Measurements from ENCODE around the gene ZBTB7C.

Gene ZBTB7C

DNA sequence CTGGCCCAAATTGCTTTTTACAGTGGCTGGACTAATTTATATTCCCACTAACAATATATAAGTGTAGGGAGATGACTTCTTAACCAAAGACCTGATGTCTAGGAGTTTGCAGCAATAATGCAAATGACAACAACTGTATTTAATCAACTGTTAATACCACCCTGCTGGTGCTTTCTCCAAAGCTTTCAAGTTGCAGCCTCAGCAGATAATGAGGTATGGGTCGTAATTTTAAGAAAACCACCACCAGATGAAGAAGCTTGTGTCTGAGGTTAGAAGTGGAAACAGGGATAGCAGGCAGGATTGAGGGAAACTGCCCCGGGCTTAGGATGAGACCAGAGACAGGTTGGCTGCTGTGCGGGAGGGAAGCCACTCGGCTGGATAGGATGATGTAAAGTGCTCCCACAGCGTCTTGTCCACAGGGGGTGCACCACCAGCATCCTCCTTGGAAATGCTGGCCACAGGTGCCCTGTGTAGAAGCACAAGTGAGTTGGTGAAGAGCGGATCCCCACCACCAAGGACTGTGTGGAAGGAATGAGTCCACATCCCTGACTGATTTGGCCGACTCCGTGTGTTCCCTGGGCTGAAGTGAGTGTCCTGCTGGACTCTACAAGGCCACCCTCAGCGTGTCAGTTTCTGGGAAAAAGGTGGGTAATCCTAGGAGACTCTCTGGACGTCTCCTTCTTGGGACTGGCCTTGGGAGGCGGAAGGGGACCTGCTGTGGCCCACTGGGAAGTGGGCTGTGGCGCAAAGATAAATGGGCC, 402.6 kb downstream of the ZBTB7C start:
- no peak overlapping the region for H3K4me3 ChIP-seq (replicated peaks; ENCODE audit: low read depth, low read length)
- no peak for DNase-seq (ENCODE audit: extremely low read depth, low read depth)
- TF ChIP-seq, protein P1, sequence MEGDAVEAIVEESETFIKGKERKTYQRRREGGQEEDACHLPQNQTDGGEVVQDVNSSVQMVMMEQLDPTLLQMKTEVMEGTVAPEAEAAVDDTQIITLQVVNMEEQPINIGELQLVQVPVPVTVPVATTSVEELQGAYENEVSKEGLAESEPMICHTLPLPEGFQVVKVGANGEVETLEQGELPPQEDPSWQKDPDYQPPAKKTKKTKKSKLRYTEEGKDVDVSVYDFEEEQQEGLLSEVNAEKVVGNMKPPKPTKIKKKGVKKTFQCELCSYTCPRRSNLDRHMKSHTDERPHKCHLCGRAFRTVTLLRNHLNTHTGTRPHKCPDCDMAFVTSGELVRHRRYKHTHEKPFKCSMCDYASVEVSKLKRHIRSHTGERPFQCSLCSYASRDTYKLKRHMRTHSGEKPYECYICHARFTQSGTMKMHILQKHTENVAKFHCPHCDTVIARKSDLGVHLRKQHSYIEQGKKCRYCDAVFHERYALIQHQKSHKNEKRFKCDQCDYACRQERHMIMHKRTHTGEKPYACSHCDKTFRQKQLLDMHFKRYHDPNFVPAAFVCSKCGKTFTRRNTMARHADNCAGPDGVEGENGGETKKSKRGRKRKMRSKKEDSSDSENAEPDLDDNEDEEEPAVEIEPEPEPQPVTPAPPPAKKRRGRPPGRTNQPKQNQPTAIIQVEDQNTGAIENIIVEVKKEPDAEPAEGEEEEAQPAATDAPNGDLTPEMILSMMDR (IDR thresholded peaks at IDR 0.05; ENCODE audit: low read depth, low read length, missing control alignments): no peak

DNA sequence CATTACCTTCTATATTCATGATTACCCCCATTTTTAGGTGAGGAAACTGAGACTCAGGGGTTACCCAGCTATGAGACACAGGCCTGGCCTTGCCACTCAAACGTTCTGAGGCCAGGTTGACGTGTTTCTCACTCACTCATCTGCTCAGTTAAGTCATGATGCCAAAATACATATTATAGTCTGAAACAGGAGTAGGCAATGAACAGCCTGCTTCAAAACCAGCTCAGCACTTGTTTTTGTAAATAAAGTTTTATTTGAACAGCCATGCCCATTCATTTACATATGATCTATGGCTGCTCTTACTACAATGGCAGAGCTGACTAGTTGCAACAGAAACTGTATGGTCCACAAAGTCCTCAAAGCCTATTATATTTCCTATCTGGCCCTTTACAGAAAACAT, 404.6 kb downstream of the ZBTB7C start:
- TF ChIP-seq, protein P1 (IDR thresholded peaks at IDR 0.05; ENCODE audit: low read depth, low read length, missing control alignments): no peak

DNA sequence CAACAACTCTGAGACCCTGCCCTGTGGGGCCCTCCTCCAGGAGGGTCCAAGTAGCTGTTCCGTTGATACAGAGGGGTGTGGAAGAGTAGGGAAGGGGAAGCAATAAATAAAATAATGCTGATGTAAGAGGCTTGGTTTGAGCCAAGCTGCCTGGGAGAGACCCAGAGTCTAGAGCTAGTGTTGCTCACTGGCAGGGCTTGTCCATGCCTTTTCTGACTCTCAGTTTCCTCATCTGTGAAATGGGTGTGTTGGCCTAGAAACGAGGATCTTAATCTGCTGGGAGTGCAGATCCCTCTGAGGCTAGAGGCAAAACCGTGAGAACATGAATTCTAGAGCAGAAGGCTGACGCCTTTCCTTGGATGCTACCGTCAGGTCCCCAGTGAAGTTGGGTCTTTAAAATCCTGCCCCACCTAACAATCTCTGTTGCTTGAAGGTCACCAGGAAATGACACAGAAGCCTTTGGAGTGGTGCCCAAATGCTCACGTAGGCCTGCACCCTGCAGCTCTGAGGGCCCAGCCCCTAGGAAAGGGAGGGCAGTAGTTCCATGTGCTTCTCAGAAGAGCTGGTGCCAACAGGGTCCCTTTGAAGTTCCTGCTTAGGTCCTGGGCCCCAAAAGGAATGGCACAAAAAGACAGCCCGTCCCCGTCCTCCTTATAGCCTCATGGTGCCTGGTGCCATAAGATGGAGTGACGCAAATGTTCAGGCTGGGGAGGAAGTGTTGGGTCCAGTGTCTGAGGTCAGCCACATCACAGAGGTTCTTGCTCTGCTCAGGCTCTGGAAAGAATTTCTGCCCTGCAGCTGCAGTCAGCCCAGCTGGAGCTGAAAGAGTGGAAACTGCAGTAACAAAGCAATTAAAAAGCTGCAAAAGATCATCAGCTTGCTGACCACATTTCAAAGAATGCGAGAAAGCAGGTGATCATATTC, 405.5 kb downstream of the ZBTB7C start:
- no peak overlapping the region for H3K4me3 ChIP-seq (replicated peaks; ENCODE audit: low read depth, low read length)
- peak; percentile 27 for DNase-seq (ENCODE audit: extremely low read depth, low read depth)
- TF ChIP-seq, protein P1 (IDR thresholded peaks at IDR 0.05; ENCODE audit: low read depth, low read length, missing control alignments): no peak

More for the DNA sequence above, 404.6 kb downstream of the ZBTB7C start:
- no peak for DNase-seq (ENCODE audit: extremely low read depth, low read depth)
- H3K4me3 ChIP-seq (replicated peaks; ENCODE audit: low read depth, low read length): no peak overlapping the region

DNA sequence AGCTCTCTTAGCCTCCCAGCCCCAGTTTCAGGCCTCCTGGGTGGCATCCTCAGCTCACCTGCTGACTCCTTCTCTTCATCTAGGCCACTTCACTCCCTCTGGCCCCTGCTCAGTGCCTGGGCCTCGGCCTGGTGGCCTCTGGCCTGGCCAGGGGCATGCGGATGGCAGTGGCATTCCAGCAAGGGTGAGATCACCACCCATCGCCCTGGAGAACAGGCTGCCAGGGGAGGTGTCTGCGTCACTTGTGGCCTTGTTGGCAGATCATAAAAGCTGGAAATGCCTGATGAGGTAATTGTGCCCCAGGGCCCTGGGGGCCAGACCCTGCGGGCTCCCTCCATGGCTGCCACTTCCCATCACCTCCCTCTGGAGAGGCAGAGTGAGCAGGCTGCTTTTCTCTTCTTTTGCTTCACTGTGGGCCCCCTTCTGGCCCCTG, 406.2 kb downstream of the ZBTB7C start:
- no peak overlapping the region for H3K4me3 ChIP-seq (replicated peaks; ENCODE audit: low read depth, low read length)
- no peak for DNase-seq (ENCODE audit: extremely low read depth, low read depth)
- TF ChIP-seq, protein P1 (IDR thresholded peaks at IDR 0.05; ENCODE audit: low read depth, low read length, missing control alignments): no peak

DNA sequence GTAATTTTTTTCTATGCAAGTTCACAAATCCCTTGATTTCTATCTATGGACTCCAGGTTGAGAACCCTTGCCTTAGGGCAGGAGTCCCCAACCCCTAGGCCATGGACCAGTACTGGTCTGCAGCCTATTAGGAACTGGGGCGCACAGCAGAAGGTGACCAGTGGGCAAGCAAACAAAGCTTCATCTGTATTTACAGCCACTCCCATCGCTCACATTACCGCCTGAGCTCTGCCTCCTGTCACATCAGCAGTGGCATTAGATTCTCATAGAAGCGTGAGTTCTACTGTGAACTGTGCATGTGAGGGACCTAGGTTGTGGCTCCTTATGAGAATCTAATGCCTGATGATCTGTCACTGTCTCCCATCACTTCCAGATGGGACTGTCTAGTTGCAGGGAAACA, 408.5 kb downstream of the ZBTB7C start:
- TF ChIP-seq, protein P1 (IDR thresholded peaks at IDR 0.05; ENCODE audit: low read depth, low read length, missing control alignments): no peak
- no peak for DNase-seq (ENCODE audit: extremely low read depth, low read depth)
- no peak overlapping the region for H3K4me3 ChIP-seq (replicated peaks; ENCODE audit: low read depth, low read length)

DNA sequence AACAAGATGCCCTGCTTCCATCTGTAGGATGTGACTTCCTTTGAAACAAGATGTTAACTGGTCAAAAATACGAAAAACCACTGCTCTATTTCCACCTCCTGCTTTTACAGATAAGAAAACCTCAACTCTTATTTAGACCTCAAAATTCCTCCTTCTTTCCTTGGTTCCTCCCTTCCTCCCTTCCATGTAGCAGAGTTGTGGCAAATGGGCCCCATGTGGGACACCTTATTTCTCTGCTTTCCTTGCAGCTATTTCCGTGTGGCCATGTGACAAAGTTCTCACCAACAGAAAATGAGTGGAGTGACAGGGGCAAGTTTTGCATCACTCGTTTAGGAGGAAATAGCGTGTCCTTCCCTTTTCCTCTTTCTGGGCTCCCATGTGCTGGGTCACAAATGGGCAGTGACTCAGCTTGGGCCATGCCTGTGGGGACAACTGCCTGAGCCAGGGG, 409.4 kb downstream of the ZBTB7C start:
- H3K4me3 ChIP-seq (replicated peaks; ENCODE audit: low read depth, low read length): no peak overlapping the region
- TF ChIP-seq, protein P1 (IDR thresholded peaks at IDR 0.05; ENCODE audit: low read depth, low read length, missing control alignments): no peak
- no peak for DNase-seq (ENCODE audit: extremely low read depth, low read depth)

All from HFF-Myc (cell line).